Esophagus muscularis mucosa (tissue), 4 donors: ENCODE results near the gene PCNX1. TPM values are rescaled to one million over a fixed set of nuclear protein-coding genes. Genes with fewer than 3 reads are reported as not detected.

Experiments
- DNase-seq: peaks from one replicate; pipeline ENCODE4 v3.0.0-alpha.2; 2017; ENCODE audit errors: extremely low spot score
- H3K27ac ChIP-seq, 4 donors: fragments of 200-600 bp; sonication (generic); replicated peaks in 1 of 4; 1 replicate in 3 of 4; 2 replicates in 1 of 4; pipeline ENCODE4 v1.5.1; 2016 to 2019; ENCODE audit warnings: mild to moderate bottlenecking in 1 of 4
- H3K27me3 ChIP-seq, 4 donors: fragments of 200-600 bp; sonication (generic); one replicate each; pipeline versions ENCODE4 v1.5.1 to v1.6.0; 2016 to 2019
- H3K36me3 ChIP-seq, 4 donors: fragments of 200-600 bp; sonication (generic); one replicate each; pipeline ENCODE4 v1.5.1; 2016 to 2019
- H3K4me1 ChIP-seq, 4 donors: fragments of 200-600 bp; sonication (generic); one replicate each; pipeline ENCODE4 v1.5.1; 2016 to 2019
- H3K4me3 ChIP-seq, 4 donors: fragments of 200-600 bp; sonication (generic); 1 replicate in 2 of 4; 2 replicates in 2 of 4; pipeline ENCODE4 v1.5.1; 2016 to 2019; ENCODE audit warnings: mild to moderate bottlenecking in 4 of 4, moderate library complexity in 1 of 4
- H3K9me3 ChIP-seq, 4 donors: fragments of 200-600 bp; sonication (generic); 1 replicate in 3 of 4; 2 replicates in 1 of 4; pipeline ENCODE4 v1.5.1; 2016 to 2019
- EP300 ChIP-seq: sonication (generic); formaldehyde crosslinking; IDR thresholded peaks from one replicate; pipeline ENCODE4 v1.6.1; 2017; ENCODE audit warnings: antibody characterized with exemption
- POLR2A ChIP-seq: fragments of 450-650 bp; IDR thresholded peaks from one replicate; pipeline ENCODE4 v1.6.1; 2017; ENCODE audit warnings: antibody characterized with exemption, moderate library complexity, mild to moderate bottlenecking, low read depth
- POLR2AphosphoS5 ChIP-seq, 2 donors: sonication (generic); formaldehyde crosslinking; IDR thresholded peaks; one replicate each; pipeline ENCODE4 v1.6.1; 2017; ENCODE audit warnings: antibody characterized with exemption in 2 of 2
- WGBS: methylation state at CpG from one replicate; pipeline ENCODE4 v1.1.5; 2018; 5-methylcytosine and 5-hydroxymethylcytosine counted together
- intact Hi-C: fragments of 100-400 bp; cut with DNase I; formaldehyde crosslinking; loops from one replicate; pipeline ENCODE4 v1.15.1; 2023
- total RNA-seq, 4 donors: library from RNA; depleted of rRNA; stranded (reverse); fragments of >200 nt; gene quantifications; one replicate each; pipeline versions ENCODE4 v1.1.0 to v1.2.1, GENCODE V29; 2016
- TF ChIP-seq, protein P1 (sequence below), 3 experiments: fragments of 200-600 bp in 2 of 3; fragments of 450-650 bp in 1 of 3; sonication (generic) in 2 of 3; IDR thresholded peaks; one replicate each; pipeline ENCODE4 v1.5.1; 2017 to 2019; ENCODE audit warnings: antibody characterized with exemption in 3 of 3, mild to moderate bottlenecking in 2 of 3, moderate library complexity in 1 of 3

PCNX1 gene
- total RNA-seq, 4 donors from 2014 or later: 56.3 to 62.5 (median 59.6) TPM

DNA sequence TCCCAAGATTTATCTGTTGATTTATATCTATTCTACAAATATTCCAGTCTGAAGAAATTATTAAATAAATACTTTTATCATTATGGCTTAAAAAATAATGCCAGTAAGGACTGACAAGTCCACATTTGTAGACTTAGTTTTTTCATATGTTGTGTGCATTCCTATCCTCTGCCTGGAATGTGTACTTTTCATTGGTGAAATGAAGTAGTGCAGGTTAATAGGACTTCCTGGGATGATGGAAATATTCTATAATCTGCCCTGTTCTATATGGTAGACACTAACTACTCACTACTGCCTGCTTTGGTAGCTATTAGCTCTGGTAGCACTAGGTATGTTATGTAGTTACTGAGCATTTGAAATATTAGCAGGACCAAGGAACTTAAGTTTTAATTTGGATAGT, 86.7 kb downstream of the PCNX1 start:
- TF ChIP-seq POLR2A: no peak
- TF ChIP-seq EP300: no peak
- TF ChIP-seq POLR2AphosphoS5 (IDR thresholded peaks at IDR 0.05): no peak
- TF ChIP-seq, protein P1, sequence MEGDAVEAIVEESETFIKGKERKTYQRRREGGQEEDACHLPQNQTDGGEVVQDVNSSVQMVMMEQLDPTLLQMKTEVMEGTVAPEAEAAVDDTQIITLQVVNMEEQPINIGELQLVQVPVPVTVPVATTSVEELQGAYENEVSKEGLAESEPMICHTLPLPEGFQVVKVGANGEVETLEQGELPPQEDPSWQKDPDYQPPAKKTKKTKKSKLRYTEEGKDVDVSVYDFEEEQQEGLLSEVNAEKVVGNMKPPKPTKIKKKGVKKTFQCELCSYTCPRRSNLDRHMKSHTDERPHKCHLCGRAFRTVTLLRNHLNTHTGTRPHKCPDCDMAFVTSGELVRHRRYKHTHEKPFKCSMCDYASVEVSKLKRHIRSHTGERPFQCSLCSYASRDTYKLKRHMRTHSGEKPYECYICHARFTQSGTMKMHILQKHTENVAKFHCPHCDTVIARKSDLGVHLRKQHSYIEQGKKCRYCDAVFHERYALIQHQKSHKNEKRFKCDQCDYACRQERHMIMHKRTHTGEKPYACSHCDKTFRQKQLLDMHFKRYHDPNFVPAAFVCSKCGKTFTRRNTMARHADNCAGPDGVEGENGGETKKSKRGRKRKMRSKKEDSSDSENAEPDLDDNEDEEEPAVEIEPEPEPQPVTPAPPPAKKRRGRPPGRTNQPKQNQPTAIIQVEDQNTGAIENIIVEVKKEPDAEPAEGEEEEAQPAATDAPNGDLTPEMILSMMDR (IDR thresholded peaks at IDR 0.05): no peak
- no peak overlapping the region for H3K27ac ChIP-seq
- DNase-seq: no peak
- no peaks in the 10 kb centered on the region for H3K4me1 ChIP-seq
- H3K9me3 ChIP-seq: no peaks in the 10 kb centered on the region
- intact Hi-C loops: no loop called here
- H3K27me3 ChIP-seq: no peaks in the 10 kb centered on the region
- peaks cover 4 to 18% (median 7%) of the 10 kb centered on the region in 4 donors for H3K36me3 ChIP-seq
- H3K4me3 ChIP-seq: no peak overlapping the region

- H3K27ac ChIP-seq: no peak overlapping the region
- no peak overlapping the region for H3K4me3 ChIP-seq
- TF ChIP-seq POLR2AphosphoS5 (IDR thresholded peaks at IDR 0.05) (no peak), POLR2A (no peak), EP300 (no peak)
- TF ChIP-seq, protein P1 (IDR thresholded peaks at IDR 0.05): no peak
- H3K9me3 ChIP-seq: no peaks in the 10 kb centered on the region
- 93% methylated on average over 1 of the region's 1 CpG for WGBS
- intact Hi-C loops: no loop called here
- H3K36me3 ChIP-seq: peaks cover 4 to 18% (median 7%) of the 10 kb centered on the region in 4 donors
- no peak for DNase-seq
- H3K27me3 ChIP-seq: no peaks in the 10 kb centered on the region
- H3K4me1 ChIP-seq: peaks cover 0 to 3% (median 0%) of the 10 kb centered on the region in 4 donors
Measured at GRCh38 chr14:70995211-70995610, 88.0 kb downstream of the PCNX1 start.

DNA sequence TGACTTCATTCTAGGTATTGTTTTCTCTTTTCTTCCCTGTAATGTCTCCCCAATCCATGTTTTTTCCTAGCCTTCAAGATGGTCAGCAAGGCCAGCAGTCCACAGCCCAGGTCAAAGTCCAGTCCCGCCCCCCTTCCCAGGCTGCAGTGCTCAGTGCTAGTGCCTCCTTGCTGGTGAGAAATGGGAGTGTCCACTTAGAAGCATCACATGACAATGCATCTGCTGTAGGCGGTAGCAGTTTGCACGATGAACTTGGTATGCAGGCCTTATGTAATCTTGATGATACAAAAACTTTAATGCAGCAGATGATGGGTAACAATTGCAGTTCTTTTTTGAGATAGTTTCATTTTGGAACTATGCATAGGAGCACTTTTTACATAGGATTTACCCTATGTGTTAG, 88.4 kb downstream of the PCNX1 start:
- Histone ChIP-seq H3K36me3 (peaks cover 4 to 18% (median 7%) of the 10 kb centered on the region in 4 donors), H3K27ac (no peak overlapping the region), H3K4me3 (no peak overlapping the region), H3K27me3 (no peaks in the 10 kb centered on the region), H3K9me3 (no peaks in the 10 kb centered on the region), H3K4me1 (peaks cover 0 to 3% (median 0%) of the 10 kb centered on the region in 4 donors)
- WGBS: 86% methylated on average over 3 of the region's 3 CpGs
- DNase-seq: no peak
- intact Hi-C loops: no loop called here
- TF ChIP-seq EP300 (no peak), POLR2AphosphoS5 (IDR thresholded peaks at IDR 0.05) (no peak), POLR2A (no peak)
- TF ChIP-seq, protein P1 (IDR thresholded peaks at IDR 0.05): no peak

DNA sequence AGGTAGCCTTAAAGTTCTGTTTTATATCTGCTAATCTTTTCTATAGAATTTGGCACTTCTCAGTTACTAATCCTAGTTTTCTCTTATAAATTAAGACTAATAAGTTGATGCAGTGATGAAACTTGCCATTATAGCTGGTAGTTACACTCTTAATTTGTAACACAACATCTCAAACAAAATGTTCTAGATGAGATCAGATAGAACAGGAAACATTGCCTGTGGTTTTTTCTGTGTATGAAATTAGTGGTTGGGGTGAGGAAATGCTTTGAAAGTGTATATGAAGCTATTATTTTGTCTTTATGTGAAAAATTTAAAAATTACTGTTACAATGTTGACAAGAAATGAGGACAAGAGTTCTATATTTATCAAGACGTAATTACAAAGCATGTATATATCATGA, 91.9 kb downstream of the PCNX1 start:
- H3K27me3 ChIP-seq: no peaks in the 10 kb centered on the region
- H3K36me3 ChIP-seq: peaks cover 7 to 19% (median 13%) of the 10 kb centered on the region in 4 donors
- DNase-seq: no peak
- no peak overlapping the region for H3K27ac ChIP-seq
- peaks cover 0 to 5% (median 0%) of the 10 kb centered on the region in 4 donors for H3K4me1 ChIP-seq
- no peaks in the 10 kb centered on the region for H3K9me3 ChIP-seq
- 76% methylated on average over 1 of the region's 1 CpG for WGBS
- no peak overlapping the region for H3K4me3 ChIP-seq
- TF ChIP-seq, protein P1 (IDR thresholded peaks at IDR 0.05): no peak
- no peak for TF ChIP-seq POLR2AphosphoS5 (IDR thresholded peaks at IDR 0.05)
- no peak for TF ChIP-seq POLR2A
- TF ChIP-seq EP300: no peak
- intact Hi-C loops: no loop called here

GRCh38 chr14:71000091-71000490, 92.8 kb downstream of the PCNX1 start:
- WGBS: 93% methylated on average over 2 of the region's 2 CpGs
- TF ChIP-seq EP300 (no peak), POLR2A (no peak), POLR2AphosphoS5 (IDR thresholded peaks at IDR 0.05) (no peak)
- TF ChIP-seq, protein P1 (IDR thresholded peaks at IDR 0.05): no peak
- H3K4me3 ChIP-seq: no peak overlapping the region
- peaks cover 0 to 5% (median 0%) of the 10 kb centered on the region in 4 donors for H3K4me1 ChIP-seq
- H3K36me3 ChIP-seq: peaks cover 10 to 29% (median 17%) of the 10 kb centered on the region in 4 donors
- intact Hi-C loops: no loop called here
- no peak overlapping the region for H3K27ac ChIP-seq
- DNase-seq: no peak
- no peaks in the 10 kb centered on the region for H3K9me3 ChIP-seq
- H3K27me3 ChIP-seq: no peaks in the 10 kb centered on the region
